HCT116 (cell line): ENCODE measurements around the gene ABCC8. TPM values are rescaled to one million over a fixed set of nuclear protein-coding genes. Genes with fewer than 3 reads are reported as not detected.

Experiments
- ATAC-seq: fragments of 200-7000 bp; cut with Tn5 transposase; 2 replicates; pipeline ENCODE4 v1.9.1; 2020; ENCODE audit warnings: mild to moderate bottlenecking, moderate library complexity
- BruUV-seq: library from RNA; stranded (reverse); fragments of 400-500 nt; replicated peaks from 2 replicates; lab custom pipeline; 2021; lab: Mats Ljungman, UMichigan
- CTCF ChIA-PET: fragments of 300-600 bp; sonication (Branson Sonifier 250); formaldehyde crosslinking; loops from one replicate; lab custom pipeline; 2021; ENCODE audit warnings: antibody characterized with exemption; lab: Charles Lee
- POLR2A ChIA-PET: fragments of 300-600, 350-600 bp; sonication (Branson Sonifier 250); formaldehyde crosslinking; loops from one replicate; lab custom pipeline; 2021; ENCODE audit warnings: antibody characterized with exemption; lab: Charles Lee
- RAD21 ChIA-PET, 2 experiments: fragments of 300-600 bp; sonication (Branson Sonifier 250); formaldehyde crosslinking; loops; one replicate each; lab custom pipeline; 2023; ENCODE audit warnings: low total read pairs in 2 of 2; ENCODE audit not compliant: uncharacterized antibody in 2 of 2, unreplicated experiment in 2 of 2, low non-redundant PET in 1 of 2; lab: Charles Lee
- DNase-seq: peaks from one replicate; pipeline ENCODE4 v3.0.0-alpha.2; 2010; ENCODE audit warnings: low read depth, low spot score
- H2AFZ ChIP-seq: fragments of 200-600 bp; shearing (Covaris generic), sonication (generic); 2 replicates; pipeline ENCODE4 v1.6.1; 2017; ENCODE audit warnings: low read depth, mixed run types, mixed read lengths, antibody characterized with exemption, low read length; ENCODE audit not compliant: poor library complexity, severe bottlenecking
- H3K27ac ChIP-seq: 2 replicates; pipeline ENCODE4 v1.5.1; 2012; ENCODE audit warnings: low read depth, low read length
- H3K27me3 ChIP-seq: fragments of 200-600 bp; sonication (generic); 2 replicates; pipeline ENCODE4 v1.6.1; 2016; ENCODE audit warnings: mixed run types, low read length, mixed read lengths; ENCODE audit not compliant: insufficient read depth
- H3K36me3 ChIP-seq, 2 experiments: fragments of 200-500 bp in 1 of 2; fragments of 200-600 bp in 1 of 2; sonication (Bioruptor generic) in 1 of 2; sonication (generic) in 1 of 2; 2 replicates each; pipeline versions ENCODE4 v1.5.1 to v1.6.1; 2014 to 2016; ENCODE audit warnings: low read length in 2 of 2, inconsistent platforms in 1 of 2, mixed read lengths in 1 of 2, mixed run types in 1 of 2; ENCODE audit not compliant: insufficient read depth in 2 of 2, control insufficient read depth in 1 of 2
- H3K4me1 ChIP-seq, 2 experiments: fragments of 200-600 bp in 1 of 2; sonication (generic) in 1 of 2; 2 replicates each; pipeline versions ENCODE4 v1.5.1 to v1.6.1; 2012 to 2017; ENCODE audit warnings: low read length in 2 of 2, inconsistent platforms in 1 of 2, mild to moderate bottlenecking in 1 of 2, mixed read lengths in 1 of 2, mixed run types in 1 of 2, moderate library complexity in 1 of 2; ENCODE audit not compliant: insufficient read depth in 2 of 2, control insufficient read depth in 1 of 2
- H3K4me2 ChIP-seq: fragments of 200-600 bp; sonication (generic); 2 replicates; pipeline ENCODE4 v1.6.1; 2017; ENCODE audit warnings: mixed run types, low read length, mixed read lengths
- H3K4me3 ChIP-seq, 2 experiments: fragments of 200-600 bp in 1 of 2; sonication (generic) in 1 of 2; replicated peaks in 1 of 2; 2 replicates each; pipeline ENCODE4 v1.5.1; 2011 to 2016; ENCODE audit warnings: low read length in 2 of 2, control low read depth in 1 of 2, low read depth in 1 of 2, mild to moderate bottlenecking in 1 of 2, mixed read lengths in 1 of 2, mixed run types in 1 of 2
- H3K79me2 ChIP-seq: fragments of 200-600 bp; sonication (generic); 2 replicates; pipeline ENCODE4 v1.6.1; 2017; ENCODE audit warnings: mild to moderate bottlenecking, mixed run types, low read length, moderate library complexity, mixed read lengths; ENCODE audit not compliant: insufficient read depth
- H3K9ac ChIP-seq: fragments of 200-600 bp; sonication (generic); 2 replicates; pipeline ENCODE4 v1.6.1; 2016; ENCODE audit warnings: low read length, mixed read lengths
- H3K9me2 ChIP-seq: fragments of 200-600 bp; sonication (generic), shearing (Covaris generic); 2 replicates; pipeline ENCODE4 v1.6.1; 2017; ENCODE audit warnings: mixed run types, mild to moderate bottlenecking, moderate library complexity; ENCODE audit not compliant: insufficient read depth
- H3K9me3 ChIP-seq, 2 experiments: fragments of 200-500 bp in 1 of 2; fragments of 200-600 bp in 1 of 2; sonication (Bioruptor generic) in 1 of 2; sonication (generic) in 1 of 2; 2 replicates each; pipeline ENCODE4 v1.6.1; 2014 to 2017; ENCODE audit warnings: low read length in 2 of 2, mixed read lengths in 2 of 2, inconsistent platforms in 1 of 2, low read depth in 1 of 2, mild to moderate bottlenecking in 1 of 2, mixed run types in 1 of 2, moderate library complexity in 1 of 2; ENCODE audit not compliant: control insufficient read depth in 1 of 2, insufficient read depth in 1 of 2
- H4K20me1 ChIP-seq: fragments of 200-600 bp; sonication (generic), shearing (Covaris generic); 2 replicates; pipeline ENCODE4 v1.6.1; 2017; ENCODE audit warnings: mixed run types, mild to moderate bottlenecking, moderate library complexity; ENCODE audit not compliant: insufficient read depth
- CEBPB ChIP-seq: IDR thresholded peaks from 2 replicates; pipeline ENCODE4 v1.6.1; 2012; ENCODE audit warnings: low read depth
- EGR1 ChIP-seq: IDR thresholded peaks from 2 replicates; pipeline ENCODE4 v1.6.1; 2012; ENCODE audit warnings: low read depth
- EZH2phosphoT487 ChIP-seq: fragments of 200-600 bp; IDR thresholded peaks from 2 replicates; pipeline ENCODE4 v1.6.1; 2018; ENCODE audit warnings: antibody characterized with exemption, borderline replicate concordance
- FOSL1 ChIP-seq: IDR thresholded peaks from 2 replicates; pipeline ENCODE4 v1.6.1; 2012; ENCODE audit warnings: low read depth
- POLR2A ChIP-seq: IDR thresholded peaks from 2 replicates; pipeline ENCODE4 v1.7.0; 2011; ENCODE audit warnings: borderline replicate concordance; ENCODE audit not compliant: insufficient read depth, insufficient read length; ENCODE audit errors: extremely low read depth
- REST ChIP-seq: IDR thresholded peaks from 2 replicates; pipeline ENCODE4 v1.6.1; 2012; ENCODE audit warnings: low read depth
- SIN3A ChIP-seq: IDR thresholded peaks from 2 replicates; pipeline ENCODE4 v1.6.1; 2012; ENCODE audit warnings: low read depth
- SRF ChIP-seq: IDR thresholded peaks from 2 replicates; pipeline ENCODE4 v1.6.1; 2012; ENCODE audit warnings: low read depth
- TCF7L2 ChIP-seq: IDR thresholded peaks from 2 replicates; pipeline ENCODE4 v1.7.0; 2011; ENCODE audit warnings: borderline replicate concordance, inconsistent platforms; ENCODE audit not compliant: insufficient read depth, insufficient read length; ENCODE audit errors: extremely low read depth
- YY1 ChIP-seq: IDR thresholded peaks from 2 replicates; pipeline ENCODE4 v1.6.1; 2011; ENCODE audit warnings: low read length, low read depth, moderate library complexity, mild to moderate bottlenecking; ENCODE audit not compliant: insufficient replicate concordance; ENCODE audit errors: extremely low read depth
- ZBTB33 ChIP-seq: IDR thresholded peaks from 2 replicates; pipeline ENCODE4 v1.6.1; 2011; ENCODE audit warnings: mild to moderate bottlenecking, low read length, moderate library complexity; ENCODE audit not compliant: insufficient replicate concordance; ENCODE audit errors: extremely low read depth
- ZFX ChIP-seq: fragments of 450-650 bp; IDR thresholded peaks from 2 replicates; pipeline ENCODE4 v1.6.1; 2017
- intact Hi-C: fragments of 100-400 bp; cut with micrococcal nuclease; formaldehyde crosslinking; loops from 2 replicates; pipeline ENCODE4 v1.10.0; 2022
- total RNA-seq: library from RNA; stranded (reverse); gene quantifications from one replicate; pipeline ENCODE4 v1.2.1, GENCODE V29; 2021; ENCODE audit not compliant: unreplicated experiment

The ABCC8 gene
- total RNA-seq, 1 experiment from 2014 or later, result 0.39 TPM

GRCh38 chr11:17517186-17517585 is 40.5 kb upstream of the ABCC8 start:
- TF ChIP-seq EZH2phosphoT487, result no peak
- TF ChIP-seq YY1, result no peak
- no peak for TF ChIP-seq ZFX
- no peak for TF ChIP-seq POLR2A
- no peak for TF ChIP-seq EGR1
- TF ChIP-seq TCF7L2, result no peak
- TF ChIP-seq, all 23 proteins: peak for 0
- Histone ChIP-seq H3K79me2 (no peaks in the 10 kb centered on the region), H3K4me3 (no peak overlapping the region), H3K9ac (no peak overlapping the region), H3K27me3 (no peaks in the 10 kb centered on the region), H3K27ac (no peak overlapping the region), H3K36me3 (no peaks in the 10 kb centered on the region), H4K20me1 (no peaks in the 10 kb centered on the region), H3K4me2 (no peak overlapping the region), H3K4me1 (no peaks in the 10 kb centered on the region), H2AFZ (no peak overlapping the region), H3K9me2 (no peaks in the 10 kb centered on the region), H3K9me3 (no peaks in the 10 kb centered on the region)
- ChIA-PET RAD21 (no interaction called here), POLR2A (no interaction called here), CTCF (interaction anchor here (2.2 kb wide), 1 partner anchor 11 kb away, joined by 6 read pairs; no protein-coding TSS in a partner anchor)
- no peak for DNase-seq
- no peak for ATAC-seq
- BruUV-seq, result no TSS peak
- intact Hi-C loops, result no loop called here

GRCh38 chr11:17516551-17517150 is 40.0 kb upstream of the ABCC8 start:
- no peaks in the 10 kb centered on the region for H3K9me3 ChIP-seq
- no peak overlapping the region for H3K4me3 ChIP-seq
- ATAC-seq (no peak), DNase-seq (no peak)
- ChIA-PET RAD21 (no interaction called here), POLR2A (no interaction called here), CTCF (interaction anchor here (2.2 kb wide), 1 partner anchor 11 kb away, joined by 6 read pairs; no protein-coding TSS in a partner anchor)
- no peak overlapping the region for H2AFZ ChIP-seq
- H3K79me2 ChIP-seq, result no peaks in the 10 kb centered on the region
- H3K36me3 ChIP-seq, result no peaks in the 10 kb centered on the region
- no peak for TF ChIP-seq CEBPB
- TF ChIP-seq FOSL1, result no peak
- no peak for TF ChIP-seq REST
- no peak for TF ChIP-seq SRF
- no peak for TF ChIP-seq ZBTB33
- no peak for TF ChIP-seq SIN3A
- H3K4me2 ChIP-seq, result no peak overlapping the region
- no peak overlapping the region for H3K27ac ChIP-seq
- H3K4me1 ChIP-seq, result no peaks in the 10 kb centered on the region
- H3K9ac ChIP-seq, result no peak overlapping the region
- H4K20me1 ChIP-seq, result no peaks in the 10 kb centered on the region
- no peaks in the 10 kb centered on the region for H3K9me2 ChIP-seq
- no peaks in the 10 kb centered on the region for H3K27me3 ChIP-seq
- intact Hi-C loops, result no loop called here
- no TSS peak for BruUV-seq
